ENCODE data around the gene BUD31.

The BUD31 gene

DNA sequence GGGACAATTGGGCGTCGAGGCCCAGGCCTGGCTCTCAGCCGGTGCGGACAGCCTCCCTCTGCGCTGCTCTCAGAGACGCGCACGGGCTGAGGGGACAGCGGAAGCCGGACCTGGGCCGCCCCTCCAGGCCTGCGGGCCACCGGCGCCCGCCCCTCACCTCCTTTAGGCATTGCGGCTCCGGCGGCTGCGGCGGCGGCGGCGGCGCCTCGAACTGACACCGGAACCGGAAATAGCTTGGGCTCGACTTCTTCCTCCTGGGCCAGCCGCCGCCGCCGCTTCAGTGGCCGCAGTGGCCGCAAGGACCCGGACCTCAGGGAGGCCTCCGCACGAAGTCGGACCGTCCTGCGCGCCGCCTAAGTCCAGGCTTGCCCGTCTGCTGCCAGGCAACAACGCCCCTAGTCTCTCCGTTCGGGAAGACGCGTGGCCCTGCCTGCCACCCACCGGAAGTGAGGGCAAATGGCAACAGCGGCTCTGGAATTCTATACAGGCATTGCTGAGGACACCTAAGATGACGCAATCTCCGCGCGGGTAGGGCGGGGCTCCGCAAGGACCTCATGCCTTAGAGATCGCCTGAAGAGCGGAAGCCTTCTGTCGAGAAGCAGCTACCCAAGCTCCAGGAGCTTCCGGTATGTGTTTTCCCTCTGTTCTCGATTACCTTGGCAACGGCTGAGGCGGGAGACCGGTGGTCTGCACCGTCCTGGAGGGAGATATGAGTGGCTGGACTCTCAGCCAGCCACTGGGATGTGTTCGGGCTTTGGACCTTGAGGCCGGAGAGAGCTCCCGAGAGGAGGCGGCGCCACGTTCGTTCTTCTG lies at the start of gene BUD31, which contains the start of gene PDAP1:
Gene BUD31, plus strand, starts transcription at position 591 of the 813 bp plus-strand sequence. CDS start 2,124 bp downstream, outside the sequence.
Gene PDAP1, minus strand, starts transcription at position 219 of the 813 bp plus-strand sequence. Its CDS starts 49 bp downstream, at position 170.
- no peak for TF ChIP-seq CTCF (conservative IDR thresholded peaks at IDR 0.05; ENCODE audit: low read depth, low read length)
- peak; percentile 84 for DNase-seq (ENCODE audit: low read depth)
- H3K4me3 ChIP-seq (ENCODE audit: low read length): peak within 1 kb of the TSS; percentile 99

- H3K4me3 ChIP-seq (ENCODE audit: low read length): no peak overlapping the region
- no peak for TF ChIP-seq CTCF (conservative IDR thresholded peaks at IDR 0.05; ENCODE audit: low read depth, low read length)
- DNase-seq (ENCODE audit: low read depth): no peak
These were observed 49.2 kb upstream of the BUD31 start for GRCh38 chr7:99359465-99360154.

- no peak for TF ChIP-seq CTCF (conservative IDR thresholded peaks at IDR 0.05; ENCODE audit: low read depth, low read length)
- no peak for DNase-seq (ENCODE audit: low read depth)
These were observed 46.0 kb upstream of the BUD31 start for GRCh38 chr7:99362801-99363200.

DNA sequence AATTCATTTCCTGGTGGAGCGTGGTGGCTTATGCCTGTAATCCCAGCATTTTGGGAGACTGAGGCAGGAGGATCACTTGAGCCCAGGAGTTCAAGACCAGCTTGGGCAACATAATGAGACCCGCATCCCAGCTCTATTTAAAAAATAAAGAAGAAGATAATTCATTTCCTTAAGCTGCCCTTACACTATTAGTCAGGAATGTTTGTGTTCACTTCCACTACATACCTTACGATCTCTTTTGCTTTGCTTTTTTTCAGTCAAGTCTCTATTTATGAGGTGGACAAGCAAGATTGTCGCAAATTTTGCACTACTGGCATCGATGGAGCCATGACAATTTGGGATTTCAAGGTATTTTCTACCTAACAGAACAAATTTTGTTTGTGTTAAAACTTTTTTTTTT lies 45.5 kb upstream of the BUD31 start:
- TF ChIP-seq CTCF (conservative IDR thresholded peaks at IDR 0.05; ENCODE audit: low read depth, low read length): no peak
- no peak overlapping the region for H3K4me3 ChIP-seq (ENCODE audit: low read length)
- no peak for DNase-seq (ENCODE audit: low read depth)

More at GRCh38 chr7:99362801-99363200, 46.0 kb upstream of the BUD31 start:
- no peak overlapping the region for H3K4me3 ChIP-seq (ENCODE audit: low read length)

DNA sequence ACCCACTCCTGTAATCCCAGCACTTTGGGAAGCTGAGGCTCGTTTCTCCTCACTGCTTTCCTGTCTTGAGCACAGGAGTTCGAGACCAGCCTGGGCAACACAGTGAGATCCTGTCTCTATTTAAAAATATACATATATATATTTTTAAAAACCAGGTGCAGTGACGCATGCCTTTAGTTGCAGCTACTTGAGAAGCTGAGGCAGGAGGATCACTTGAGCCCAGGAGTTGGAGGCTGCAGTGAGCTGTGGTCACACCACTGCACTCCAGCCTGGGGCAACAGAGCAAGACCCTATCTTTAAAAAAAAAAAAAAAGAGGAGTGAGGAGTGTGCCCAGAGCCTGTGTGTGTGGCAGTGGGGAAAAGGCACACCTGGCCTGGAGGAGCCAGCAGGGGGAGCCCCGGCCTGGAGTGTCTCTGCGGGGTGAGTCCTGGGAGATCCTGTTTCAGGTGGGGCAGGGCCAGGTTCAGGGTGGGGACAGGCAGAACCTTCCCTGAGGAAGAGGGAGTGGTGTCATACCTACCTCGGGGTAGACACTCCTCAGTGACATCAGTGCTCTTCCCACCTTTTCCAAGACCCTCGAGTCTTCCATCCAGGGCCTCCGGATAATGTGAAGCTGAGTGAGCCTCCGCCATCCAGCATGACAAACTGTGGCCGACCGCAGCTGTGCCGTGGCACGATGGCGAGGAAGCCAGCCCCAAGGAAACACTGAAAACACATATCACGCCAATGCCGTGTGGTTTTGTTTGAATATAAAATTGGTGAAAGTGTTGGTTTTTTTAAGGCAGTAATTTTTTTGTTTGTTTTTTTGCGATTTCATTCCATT lies 43.2 kb upstream of the BUD31 start:
- no peak for DNase-seq (ENCODE audit: low read depth)
- TF ChIP-seq CTCF (conservative IDR thresholded peaks at IDR 0.05; ENCODE audit: low read depth, low read length): peak; percentile 71
- no peak overlapping the region for H3K4me3 ChIP-seq (ENCODE audit: low read length)

DNA sequence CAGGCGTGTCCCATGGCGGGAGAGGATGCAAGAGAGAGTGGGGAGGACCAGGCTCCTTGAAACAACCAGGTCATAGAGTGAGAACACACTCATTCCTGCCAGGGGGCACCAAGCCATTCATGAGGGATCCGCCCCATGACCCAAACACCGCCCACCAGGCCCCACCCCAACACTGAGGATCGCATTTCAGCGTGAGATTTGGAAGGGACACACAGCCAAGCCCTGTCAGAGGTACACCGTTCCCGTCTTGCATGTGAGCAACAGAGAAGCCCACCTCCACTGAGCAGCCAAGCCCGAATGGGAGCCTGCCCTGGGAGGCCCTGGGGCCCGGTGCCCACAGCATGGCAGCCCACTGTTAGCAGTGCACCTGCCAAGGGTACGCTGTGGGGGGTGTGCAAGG lies 42.1 kb upstream of the BUD31 start:
- no peak for TF ChIP-seq CTCF (conservative IDR thresholded peaks at IDR 0.05; ENCODE audit: low read depth, low read length)
- no peak for DNase-seq (ENCODE audit: low read depth)
- no peak overlapping the region for H3K4me3 ChIP-seq (ENCODE audit: low read length)
